HCT116 (cell line): ENCODE results near the gene TAOK3.

Experiments
- EGR1 ChIP-seq: IDR thresholded peaks from 2 replicates; pipeline ENCODE4 v1.6.1; 2012; ENCODE audit warnings: low read depth
- ELF1 ChIP-seq: IDR thresholded peaks from 2 replicates; pipeline ENCODE4 v1.6.1; 2012; ENCODE audit warnings: low read depth, borderline replicate concordance
- EZH2phosphoT487 ChIP-seq: fragments of 200-600 bp; IDR thresholded peaks from 2 replicates; pipeline ENCODE4 v1.6.1; 2018; ENCODE audit warnings: antibody characterized with exemption, borderline replicate concordance
- FOSL1 ChIP-seq: IDR thresholded peaks from 2 replicates; pipeline ENCODE4 v1.6.1; 2012; ENCODE audit warnings: low read depth
- JUND ChIP-seq: IDR thresholded peaks from 2 replicates; pipeline ENCODE4 v1.6.1; 2012
- POLR2A ChIP-seq: IDR thresholded peaks from 2 replicates; pipeline ENCODE4 v1.7.0; 2011; ENCODE audit warnings: borderline replicate concordance; ENCODE audit not compliant: insufficient read depth, insufficient read length; ENCODE audit errors: extremely low read depth
- POLR2AphosphoS5 ChIP-seq: IDR thresholded peaks from 2 replicates; pipeline ENCODE4 v1.6.1; 2011; ENCODE audit warnings: mild to moderate bottlenecking, low read depth, low read length, moderate library complexity
- RAD21 ChIP-seq: IDR thresholded peaks from 2 replicates; pipeline ENCODE4 v1.6.1; 2012; ENCODE audit warnings: low read depth, mild to moderate bottlenecking
- SRF ChIP-seq: IDR thresholded peaks from 2 replicates; pipeline ENCODE4 v1.6.1; 2012; ENCODE audit warnings: low read depth
- YY1 ChIP-seq: IDR thresholded peaks from 2 replicates; pipeline ENCODE4 v1.6.1; 2011; ENCODE audit warnings: low read length, low read depth, moderate library complexity, mild to moderate bottlenecking; ENCODE audit not compliant: insufficient replicate concordance; ENCODE audit errors: extremely low read depth
- ZNF274 ChIP-seq: fragments of 200-500 bp; sonication (Bioruptor generic); IDR thresholded peaks from 2 replicates; pipeline ENCODE4 v1.6.1; 2014; ENCODE audit warnings: mild to moderate bottlenecking, low read depth, low read length, inconsistent platforms
- TF ChIP-seq, protein P1 (sequence below), 3 experiments: fragments of 200-600 bp in 1 of 3; sonication (generic) in 1 of 3; IDR thresholded peaks in 2 of 3; conservative IDR thresholded peaks in 1 of 3; 2 replicates each; pipeline ENCODE4 v1.5.1; 2012 to 2017; ENCODE audit warnings: low read depth in 2 of 3, low read length in 2 of 3, antibody characterized with exemption in 1 of 3, borderline replicate concordance in 1 of 3, control low read depth in 1 of 3, mild to moderate bottlenecking in 1 of 3, mixed read lengths in 1 of 3, mixed run types in 1 of 3, moderate library complexity in 1 of 3; ENCODE audit not compliant: insufficient read depth in 1 of 3
- TF ChIP-seq, protein P2 (sequence below): IDR thresholded peaks from 2 replicates; pipeline ENCODE4 v1.6.1; 2012
- TF ChIP-seq, protein P3 (sequence below): IDR thresholded peaks from 2 replicates; pipeline ENCODE4 v1.6.1; 2011; ENCODE audit warnings: mild to moderate bottlenecking, low read length, moderate library complexity; ENCODE audit not compliant: insufficient replicate concordance; ENCODE audit errors: extremely low read depth

DNA sequence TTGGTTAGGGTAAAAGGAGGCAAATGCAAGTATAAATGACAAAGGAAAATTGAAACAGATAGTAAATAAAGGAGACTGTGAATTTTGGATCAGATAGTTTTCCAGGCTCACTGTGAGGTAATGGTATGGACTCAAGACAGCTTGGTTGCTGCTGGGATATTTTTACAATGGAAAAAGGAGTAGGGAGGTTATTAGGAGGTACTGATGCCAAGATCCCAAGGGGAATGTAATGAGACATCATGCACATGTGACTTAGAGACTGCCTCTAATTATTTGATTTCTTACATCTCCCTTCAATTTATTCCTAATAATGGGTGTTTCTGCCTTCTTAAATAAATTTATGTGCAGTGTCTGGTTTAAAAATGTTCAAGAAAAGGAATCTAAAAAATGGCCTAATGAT lies 56.9 kb downstream of the TAOK3 start:
- TF ChIP-seq, protein P1, sequence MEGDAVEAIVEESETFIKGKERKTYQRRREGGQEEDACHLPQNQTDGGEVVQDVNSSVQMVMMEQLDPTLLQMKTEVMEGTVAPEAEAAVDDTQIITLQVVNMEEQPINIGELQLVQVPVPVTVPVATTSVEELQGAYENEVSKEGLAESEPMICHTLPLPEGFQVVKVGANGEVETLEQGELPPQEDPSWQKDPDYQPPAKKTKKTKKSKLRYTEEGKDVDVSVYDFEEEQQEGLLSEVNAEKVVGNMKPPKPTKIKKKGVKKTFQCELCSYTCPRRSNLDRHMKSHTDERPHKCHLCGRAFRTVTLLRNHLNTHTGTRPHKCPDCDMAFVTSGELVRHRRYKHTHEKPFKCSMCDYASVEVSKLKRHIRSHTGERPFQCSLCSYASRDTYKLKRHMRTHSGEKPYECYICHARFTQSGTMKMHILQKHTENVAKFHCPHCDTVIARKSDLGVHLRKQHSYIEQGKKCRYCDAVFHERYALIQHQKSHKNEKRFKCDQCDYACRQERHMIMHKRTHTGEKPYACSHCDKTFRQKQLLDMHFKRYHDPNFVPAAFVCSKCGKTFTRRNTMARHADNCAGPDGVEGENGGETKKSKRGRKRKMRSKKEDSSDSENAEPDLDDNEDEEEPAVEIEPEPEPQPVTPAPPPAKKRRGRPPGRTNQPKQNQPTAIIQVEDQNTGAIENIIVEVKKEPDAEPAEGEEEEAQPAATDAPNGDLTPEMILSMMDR (IDR thresholded peaks at IDR 0.05 in 2 of 3, conservative IDR thresholded peaks at IDR 0.05 in 1 of 3; ENCODE audit: borderline replicate concordance in 1 of 3, insufficient read depth in 1 of 3, low read depth in 2 of 3, low read length in 2 of 3) = no peak
- TF ChIP-seq, protein P2, sequence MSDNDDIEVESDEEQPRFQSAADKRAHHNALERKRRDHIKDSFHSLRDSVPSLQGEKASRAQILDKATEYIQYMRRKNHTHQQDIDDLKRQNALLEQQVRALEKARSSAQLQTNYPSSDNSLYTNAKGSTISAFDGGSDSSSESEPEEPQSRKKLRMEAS = no peak
- TF ChIP-seq POLR2A (no peak), EZH2phosphoT487 (no peak), JUND (no peak), YY1 (no peak), ZNF274 (no peak), RAD21 (no peak), POLR2AphosphoS5 (no peak), FOSL1 (no peak), SRF (no peak), EGR1 (no peak), ELF1 (no peak)
- TF ChIP-seq, protein P3, sequence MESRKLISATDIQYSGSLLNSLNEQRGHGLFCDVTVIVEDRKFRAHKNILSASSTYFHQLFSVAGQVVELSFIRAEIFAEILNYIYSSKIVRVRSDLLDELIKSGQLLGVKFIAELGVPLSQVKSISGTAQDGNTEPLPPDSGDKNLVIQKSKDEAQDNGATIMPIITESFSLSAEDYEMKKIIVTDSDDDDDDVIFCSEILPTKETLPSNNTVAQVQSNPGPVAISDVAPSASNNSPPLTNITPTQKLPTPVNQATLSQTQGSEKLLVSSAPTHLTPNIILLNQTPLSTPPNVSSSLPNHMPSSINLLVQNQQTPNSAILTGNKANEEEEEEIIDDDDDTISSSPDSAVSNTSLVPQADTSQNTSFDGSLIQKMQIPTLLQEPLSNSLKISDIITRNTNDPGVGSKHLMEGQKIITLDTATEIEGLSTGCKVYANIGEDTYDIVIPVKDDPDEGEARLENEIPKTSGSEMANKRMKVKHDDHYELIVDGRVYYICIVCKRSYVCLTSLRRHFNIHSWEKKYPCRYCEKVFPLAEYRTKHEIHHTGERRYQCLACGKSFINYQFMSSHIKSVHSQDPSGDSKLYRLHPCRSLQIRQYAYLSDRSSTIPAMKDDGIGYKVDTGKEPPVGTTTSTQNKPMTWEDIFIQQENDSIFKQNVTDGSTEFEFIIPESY = no peak
